Iris pigment epithelial cell (primary cell): ENCODE data around the gene RPS6KA1.
"Not testable (repeated sequence)": the region's sequence is repeated elsewhere in the genome, so short reads cannot be mapped to it uniquely, and the experiment has no call there.

Experiments
- DNase-seq: peaks from one replicate; pipeline ENCODE4 v3.0.0-alpha.2; 2011; ENCODE audit warnings: low read depth

Gene RPS6KA1

GRCh38 chr1:26602378-26602959 lies 72.9 kb downstream of the RPS6KA1 start:
- peak; percentile 56 for DNase-seq

DNA sequence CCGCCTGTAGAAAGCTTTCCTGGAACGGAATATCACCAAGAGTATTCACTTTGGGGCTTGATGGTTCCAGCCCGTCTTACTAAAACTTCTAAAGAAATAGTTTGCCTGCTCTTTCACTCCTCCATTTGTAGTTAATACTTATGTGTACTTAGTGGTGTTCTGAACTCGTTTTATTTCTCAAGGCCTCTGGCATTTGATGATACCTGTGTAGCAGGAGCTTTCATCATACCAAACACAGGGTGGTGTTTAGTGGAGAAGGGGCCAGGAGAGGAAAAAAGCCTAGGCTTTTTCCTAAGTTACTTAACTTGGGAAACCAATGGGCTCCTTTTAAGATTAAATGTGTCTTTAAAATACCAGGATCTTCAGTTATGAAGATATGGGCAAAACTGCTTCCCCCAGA lies 74.3 kb downstream of the RPS6KA1 start:
- DNase-seq, result no peak

GRCh38 chr1:26607186-26607585 lies 77.6 kb downstream of the RPS6KA1 start:
- DNase-seq, result peak; percentile 58

DNA sequence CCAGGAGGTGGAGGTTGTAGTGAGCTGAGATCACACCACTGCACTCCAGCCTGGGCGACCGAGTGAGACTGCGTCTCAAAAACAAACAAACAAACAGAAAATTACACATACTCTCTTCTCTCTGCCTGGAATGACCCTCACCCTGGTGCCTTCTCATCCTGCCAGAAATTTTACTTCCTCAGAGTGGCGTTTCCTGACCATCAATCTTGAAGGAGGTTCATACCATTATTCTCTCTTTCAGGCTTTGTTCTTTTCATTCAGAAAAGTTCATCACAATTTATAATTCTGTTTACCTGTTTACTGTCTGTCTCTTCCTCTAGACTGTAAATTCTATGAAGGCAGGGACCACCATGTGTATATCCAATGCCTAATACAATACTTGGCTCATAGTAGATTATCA lies 79.3 kb downstream of the RPS6KA1 start:
- peak; percentile 5 for DNase-seq

DNA sequence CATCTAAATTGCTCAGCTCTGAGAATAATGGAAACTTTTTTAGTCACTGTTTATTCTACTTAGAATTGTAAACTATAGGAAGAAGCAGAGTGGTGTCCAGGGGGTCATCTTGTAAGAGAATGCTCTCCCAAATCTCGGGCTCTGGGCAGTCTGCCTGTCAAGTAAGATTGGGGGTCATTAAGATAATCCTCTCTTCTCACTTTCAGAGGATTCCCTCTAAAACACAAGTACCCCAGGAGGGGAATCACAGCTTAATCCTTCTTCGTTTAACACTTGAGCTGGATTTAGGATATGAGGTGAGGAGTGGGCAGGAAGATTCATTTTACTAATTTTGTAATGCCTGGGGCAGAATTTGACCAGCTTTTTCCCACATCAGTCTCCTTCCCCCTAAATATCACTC lies 81.2 kb downstream of the RPS6KA1 start:
- no peak for DNase-seq

DNA sequence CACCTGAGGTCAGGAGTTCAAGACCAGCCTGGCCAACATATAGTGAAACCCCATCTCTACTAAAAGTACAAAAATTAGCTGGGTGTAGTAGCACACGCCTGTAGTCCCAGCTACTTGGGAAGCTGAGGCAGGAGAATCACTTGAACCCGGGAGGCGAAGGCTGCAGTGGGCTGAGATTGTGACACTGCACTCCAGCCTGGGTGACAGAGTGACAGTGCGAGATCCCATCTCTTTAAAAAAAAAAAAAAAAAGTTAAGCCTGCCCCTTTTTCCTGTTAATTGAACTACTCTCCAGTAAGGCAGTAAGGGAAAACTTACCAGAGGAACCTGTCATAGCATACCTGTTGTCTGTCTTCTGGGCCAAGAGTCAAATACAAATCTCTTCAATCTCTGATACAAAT lies 83.1 kb downstream of the RPS6KA1 start:
- DNase-seq, result not testable (repeated sequence)

- no peak for DNase-seq
Observed at GRCh38 chr1:26614655-26615411, 85.3 kb downstream of the RPS6KA1 start.

GRCh38 chr1:26616881-26617280 lies 87.3 kb downstream of the RPS6KA1 start:
- DNase-seq, result peak; percentile 21

DNA sequence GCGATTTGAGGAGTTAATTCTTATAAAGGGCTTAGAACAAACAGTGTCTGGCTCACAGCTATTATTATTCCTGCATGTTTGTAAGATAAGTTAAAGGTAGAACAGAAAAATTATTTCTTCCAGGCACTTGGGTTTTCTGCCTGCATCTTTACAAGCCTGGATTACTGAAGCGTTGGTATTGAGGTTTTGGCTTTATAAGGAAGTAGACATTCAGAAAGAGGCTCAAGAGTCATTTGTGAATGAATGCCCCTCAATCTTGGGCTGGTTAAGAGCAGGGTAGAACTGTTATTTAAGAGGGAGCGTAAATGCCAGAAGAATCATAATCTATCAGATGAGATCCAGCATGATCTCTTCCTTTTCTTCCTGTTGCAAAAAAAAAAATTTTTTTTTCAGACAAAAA lies 89.0 kb downstream of the RPS6KA1 start:
- no peak for DNase-seq
